Measurements from ENCODE around the gene PLPPR4.

- TF ChIP-seq POLR2A (IDR thresholded peaks at IDR 0.05) (no peak), CTCF (IDR thresholded peaks at IDR 0.05) (no peak)
Measured at GRCh38 chr1:99332561-99332960, 68.3 kb downstream of the PLPPR4 start.

All from esophagus squamous epithelium (tissue), 4 donors.